COLO668 (cell line): Measurements from ENCODE around the gene CASTOR1.

Source experiments
- DNase-seq: peaks from one replicate; lab custom pipeline; 2025; ENCODE audit not compliant: unreplicated experiment; lab: John Stamatoyannopoulos, UW

Gene CASTOR1

GRCh38 chr22:30320021-30320556 lies 30.8 kb upstream of the CASTOR1 start:
- no peak for DNase-seq

DNA sequence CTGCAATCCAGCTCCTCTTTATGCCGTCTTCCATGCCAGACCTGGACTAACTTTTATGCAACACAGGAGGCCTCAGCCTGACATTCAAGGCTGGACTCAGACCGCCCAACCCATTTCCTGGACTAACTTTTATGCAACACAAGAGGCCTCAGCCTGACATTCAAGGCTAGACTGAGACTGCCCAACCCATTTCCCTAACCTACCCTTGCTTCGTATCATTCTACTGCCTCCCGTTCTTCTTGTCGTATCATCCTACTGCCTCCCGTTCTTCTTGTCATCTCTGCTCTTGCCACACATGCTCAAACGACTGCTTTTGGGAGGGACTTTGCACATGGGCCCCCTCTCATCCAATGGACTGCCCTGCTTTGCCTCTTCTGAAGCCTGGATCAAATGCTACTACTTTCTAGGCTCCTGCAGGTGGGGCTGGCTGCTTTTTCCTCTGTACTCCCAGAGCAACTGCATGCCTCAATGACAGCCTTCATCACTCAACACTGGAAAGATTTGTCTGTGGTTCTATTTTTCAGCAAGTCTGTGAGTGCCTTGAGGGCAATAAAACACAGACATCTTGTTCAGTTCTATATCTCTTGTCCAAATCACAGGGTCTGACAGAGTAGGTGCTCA lies 29.6 kb upstream of the CASTOR1 start:
- DNase-seq = no peak

- no peak for DNase-seq
These were observed 28.5 kb upstream of the CASTOR1 start for GRCh38 chr22:30317778-30318177.

DNA sequence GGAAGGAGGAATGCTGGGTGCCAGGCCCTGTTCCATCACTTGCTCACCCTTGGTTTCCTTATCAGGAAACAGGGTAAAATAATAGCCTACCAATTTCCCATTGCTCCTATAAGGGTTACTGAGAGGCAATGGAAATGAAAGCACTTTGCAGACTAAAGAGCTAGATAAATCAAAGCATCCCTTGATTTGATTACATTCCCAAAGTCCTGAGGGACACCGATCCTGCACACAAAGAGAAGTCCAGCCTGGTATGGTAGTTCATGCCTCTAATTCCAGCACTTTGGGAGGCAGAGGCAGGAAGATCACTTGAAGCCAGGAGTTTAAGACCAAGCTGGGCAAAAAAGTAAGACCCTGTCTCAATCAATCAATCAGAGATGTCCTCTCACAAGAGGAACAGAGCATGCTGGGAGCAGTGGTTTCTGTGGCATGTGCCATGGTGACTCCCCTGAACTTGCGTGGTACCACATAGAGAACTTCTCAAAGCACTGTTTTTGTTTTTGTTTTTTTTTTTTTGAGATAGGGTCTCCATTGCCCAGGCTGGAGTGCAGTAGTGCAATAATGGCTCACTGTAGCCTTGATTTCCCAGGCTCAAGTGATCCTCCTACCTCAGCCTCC lies 26.8 kb upstream of the CASTOR1 start:
- no peak for DNase-seq

DNA sequence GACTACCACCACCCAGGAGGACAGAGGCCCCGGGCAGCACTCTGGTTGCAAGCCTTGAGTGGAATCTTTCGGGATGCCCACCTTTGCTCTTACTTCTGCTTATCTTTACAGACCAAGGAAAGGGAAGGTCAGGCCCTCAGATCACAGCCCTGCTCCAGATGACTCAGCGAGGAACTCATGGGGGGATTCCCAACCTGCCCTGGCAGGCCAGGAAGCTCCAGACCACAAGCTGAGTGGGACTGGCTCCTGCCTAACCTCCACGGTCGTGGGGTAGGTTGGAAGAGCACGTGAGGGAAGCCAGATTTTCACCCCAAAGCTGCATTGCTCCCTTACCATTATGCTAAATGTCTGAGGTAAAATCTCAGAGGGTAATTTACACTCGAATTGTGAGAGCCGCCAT lies 25.6 kb upstream of the CASTOR1 start:
- DNase-seq = no peak

DNA sequence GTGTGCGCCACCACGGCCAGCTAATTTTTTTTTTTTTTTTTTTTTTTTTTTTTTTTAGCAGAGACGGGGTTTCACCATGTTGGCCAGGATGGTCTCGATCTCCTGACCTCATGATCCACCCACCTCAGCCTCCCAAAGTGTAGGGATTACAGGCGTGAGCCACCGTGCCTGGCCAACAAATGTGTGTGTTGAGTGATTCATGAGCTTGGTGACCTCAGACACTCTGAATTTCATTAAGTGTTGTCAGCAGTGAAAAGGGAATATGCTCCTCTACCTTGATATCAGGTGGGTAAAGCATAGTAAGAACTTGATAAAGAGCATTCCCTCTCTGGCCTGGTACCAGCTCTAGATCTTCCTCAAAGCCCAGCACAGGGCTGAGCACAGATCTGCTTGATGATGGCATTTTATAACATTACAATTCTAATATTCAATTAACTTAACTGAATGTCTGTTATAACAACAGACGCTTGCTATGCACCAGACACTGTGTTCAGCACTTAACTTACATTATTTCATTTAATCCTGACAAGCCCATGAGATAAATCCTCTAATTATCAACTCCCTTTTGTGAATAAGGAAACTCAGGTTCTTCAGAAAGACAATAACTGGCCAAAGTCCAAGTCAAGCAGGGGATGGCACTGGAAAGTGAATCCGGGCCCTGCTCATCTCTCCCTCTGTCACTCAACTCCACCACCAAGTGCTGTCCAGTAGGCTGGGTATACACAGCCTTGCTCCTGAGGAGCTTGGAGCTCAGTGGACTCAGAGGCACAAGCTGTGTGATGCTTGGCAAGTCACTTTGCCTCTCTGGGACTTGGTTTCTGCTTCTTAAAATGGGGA lies 24.4 kb upstream of the CASTOR1 start:
- no peak for DNase-seq

GRCh38 chr22:30312053-30312452 lies 22.7 kb upstream of the CASTOR1 start:
- DNase-seq = no peak

- no peak for DNase-seq
These were observed 21.8 kb upstream of the CASTOR1 start for GRCh38 chr22:30310881-30311771.

- DNase-seq = no peak
These were observed 20.8 kb upstream of the CASTOR1 start for GRCh38 chr22:30309951-30310741.

GRCh38 chr22:30308518-30309230 lies 19.4 kb upstream of the CASTOR1 start:
- no peak for DNase-seq

DNA sequence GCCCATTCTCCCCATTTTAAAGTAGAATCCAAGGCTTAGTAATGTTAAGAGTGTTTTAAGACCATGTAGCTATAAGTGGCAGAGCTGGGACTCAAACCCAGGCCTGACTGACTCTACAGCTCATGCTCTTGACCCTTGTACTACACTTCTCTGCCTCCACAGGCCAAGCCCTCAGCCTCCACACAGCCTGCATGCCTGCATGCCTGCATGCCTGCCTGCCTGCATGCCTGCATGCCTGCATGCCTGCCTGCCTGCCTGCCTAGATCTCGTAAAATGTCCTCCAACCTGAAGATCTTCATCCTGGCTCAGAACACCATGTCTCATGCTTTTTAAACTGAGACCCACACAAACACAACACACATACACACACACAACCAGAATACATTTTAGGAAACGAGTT lies 18.8 kb upstream of the CASTOR1 start:
- no peak for DNase-seq

DNA sequence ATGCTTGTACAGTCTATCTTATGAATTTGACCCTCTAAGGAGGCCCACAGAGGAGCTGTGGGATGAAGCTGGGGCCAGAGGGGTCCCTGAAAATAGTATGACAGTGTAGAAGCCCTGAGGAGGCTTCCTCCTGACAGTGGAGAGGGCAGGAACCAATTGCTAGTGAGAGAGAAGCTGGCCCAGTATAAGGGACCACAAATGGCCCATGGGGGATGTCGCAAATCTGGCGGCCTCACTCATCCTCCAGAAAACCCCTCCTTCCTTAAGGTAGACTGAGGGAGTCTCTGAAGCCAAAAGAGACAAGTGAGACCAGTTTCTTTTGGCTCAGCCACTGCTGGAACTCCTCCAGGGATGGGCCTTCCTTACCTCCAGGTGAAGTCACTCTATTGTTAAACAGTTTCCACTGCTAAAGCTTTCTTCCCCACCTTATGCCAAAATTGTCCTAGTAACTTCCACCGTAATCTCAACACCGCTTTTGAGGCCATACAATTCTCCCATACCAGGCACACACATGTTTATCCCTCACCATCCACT lies 17.8 kb upstream of the CASTOR1 start:
- no peak for DNase-seq

DNA sequence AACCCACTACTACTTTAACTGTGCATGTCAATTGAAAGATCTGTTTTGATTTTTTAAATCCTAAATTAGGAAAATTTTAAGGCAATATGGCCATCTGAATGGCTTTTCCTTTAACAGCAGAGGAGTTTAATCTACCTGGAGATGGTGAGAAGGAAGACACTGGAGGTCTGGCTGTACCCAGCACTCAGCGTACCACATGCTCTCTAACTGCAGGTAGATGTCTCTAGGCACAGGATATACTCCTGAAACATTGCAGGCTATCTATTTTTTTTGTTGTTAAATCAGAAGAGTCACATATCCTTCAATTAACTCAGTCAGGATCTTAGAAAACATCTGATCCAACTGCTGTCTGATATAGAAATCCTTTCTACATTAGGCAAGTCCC lies 17.3 kb upstream of the CASTOR1 start:
- DNase-seq = no peak

- DNase-seq = no peak
These were observed 16.8 kb upstream of the CASTOR1 start for GRCh38 chr22:30305906-30306626.

DNA sequence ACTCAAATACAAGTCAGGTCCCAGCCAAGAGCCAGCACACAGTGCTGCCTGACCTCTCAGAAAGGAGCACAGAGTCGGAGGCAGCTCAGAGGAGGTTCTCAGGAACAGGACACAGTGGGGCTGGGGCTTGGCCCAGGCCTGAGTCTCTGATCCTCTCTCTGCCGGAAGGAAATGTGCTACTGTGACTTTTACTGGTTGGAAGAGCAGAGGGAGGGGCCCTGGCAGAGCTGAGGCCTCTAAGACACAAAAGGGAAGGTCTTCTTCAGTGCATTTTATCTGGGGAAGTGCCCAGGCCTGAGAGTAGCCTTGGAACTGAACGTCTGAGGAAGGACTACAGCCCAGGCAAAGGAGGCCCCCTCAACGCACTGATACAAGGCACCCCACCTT lies 16.2 kb upstream of the CASTOR1 start:
- no peak for DNase-seq

GRCh38 chr22:30304495-30305244 lies 15.4 kb upstream of the CASTOR1 start:
- no peak for DNase-seq

DNA sequence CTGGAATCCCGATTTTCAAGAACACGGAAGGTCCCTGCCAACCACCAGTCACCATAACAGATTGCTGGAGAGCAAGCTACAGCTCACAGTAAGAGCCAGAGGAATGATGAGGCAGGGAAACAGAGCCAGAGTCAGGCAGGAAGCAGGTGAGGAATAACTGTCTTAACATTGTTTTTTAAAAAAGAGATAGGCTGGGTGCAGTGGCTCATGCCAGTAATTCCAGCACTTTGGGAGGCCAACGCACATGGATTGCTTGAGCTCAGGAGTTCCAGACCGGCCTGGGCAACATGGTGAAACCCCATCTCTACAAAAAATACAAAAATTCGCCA lies 13.5 kb upstream of the CASTOR1 start:
- DNase-seq = no peak
